Epithelial cell of prostate (primary cell): ENCODE measurements around the gene CH25H.

Experiments
- DNase-seq: peaks from one replicate; pipeline ENCODE4 v3.0.0-alpha.2; 2011; ENCODE audit warnings: low read depth, low spot score
- H3K27ac ChIP-seq: fragments of 450-650 bp; 2 replicates; pipeline ENCODE4 v1.5.1; 2017; ENCODE audit warnings: mild to moderate bottlenecking

Gene CH25H

GRCh38 chr10:89162596-89162995 is 44.5 kb downstream of the CH25H start:
- no peak for DNase-seq
- no peak overlapping the region for H3K27ac ChIP-seq

GRCh38 chr10:89160339-89160738 is 46.8 kb downstream of the CH25H start:
- DNase-seq = no peak
- no peak overlapping the region for H3K27ac ChIP-seq

- no peak for DNase-seq
- H3K27ac ChIP-seq = no peak overlapping the region
These were observed 47.4 kb downstream of the CH25H start for GRCh38 chr10:89159761-89160160.

GRCh38 chr10:89159316-89159715 is 47.8 kb downstream of the CH25H start:
- DNase-seq = no peak
- H3K27ac ChIP-seq = no peak overlapping the region

- H3K27ac ChIP-seq = no peak overlapping the region
- DNase-seq = no peak
These were observed 48.7 kb downstream of the CH25H start for GRCh38 chr10:89158446-89158845.

- no peak overlapping the region for H3K27ac ChIP-seq
- no peak for DNase-seq
These were observed 50.8 kb downstream of the CH25H start for GRCh38 chr10:89156161-89156835.
